Activated CD4-positive, alpha-beta memory T cell treated with anti-CD3 and anti-CD28 coated beads for 36 hours (primary cell): ENCODE measurements around the gene GUCY1A1. TPM values are rescaled to one million over a fixed set of nuclear protein-coding genes. Genes with fewer than 3 reads are reported as not detected.

Experiments used
- CTCF ChIA-PET: fragments of 350-600 bp; sonication (Branson Sonifier 250); formaldehyde crosslinking; loops from one replicate; lab custom pipeline; 2021; ENCODE audit warnings: antibody characterized with exemption, inconsistent platforms; lab: Charles Lee
- POLR2A ChIA-PET: fragments of 350-600 bp; sonication (Branson Sonifier 250); formaldehyde crosslinking; loops from one replicate; lab custom pipeline; 2021; ENCODE audit warnings: antibody characterized with exemption; lab: Charles Lee
- DNase-seq: peaks from one replicate; pipeline ENCODE4 v3.0.0-alpha.2; 2020
- H3K27ac Mint-ChIP-seq: one replicate; pipeline ENCODE4 v1.8.0; 2021; ENCODE audit warnings: mixed read lengths
- H3K27me3 Mint-ChIP-seq: one replicate; pipeline ENCODE4 v1.8.0; 2021; ENCODE audit warnings: mixed read lengths
- H3K36me3 Mint-ChIP-seq: one replicate; pipeline ENCODE4 v1.8.0; 2021; ENCODE audit warnings: mixed read lengths
- H3K4me1 Mint-ChIP-seq: one replicate; pipeline ENCODE4 v1.8.0; 2021; ENCODE audit warnings: low read depth, mixed read lengths
- H3K4me3 Mint-ChIP-seq: one replicate; pipeline ENCODE4 v1.8.0; 2021; ENCODE audit warnings: mild to moderate bottlenecking, mixed read lengths
- H3K9me3 Mint-ChIP-seq: one replicate; pipeline ENCODE4 v1.8.0; 2021; ENCODE audit warnings: mixed read lengths
- intact Hi-C: fragments of 100-400 bp; cut with micrococcal nuclease; formaldehyde crosslinking; loops from one replicate; pipeline ENCODE4 v1.15.1; 2023
- total RNA-seq, 2 experiments: library from RNA; stranded (reverse); gene quantifications; one replicate each; pipeline ENCODE4 v1.2.3, GENCODE V29; 2021

Gene GUCY1A1
- total RNA-seq, 2 experiments from 2014 or later = not detected

- Mint-ChIP-seq H3K36me3 (no peaks in the 10 kb centered on the region), H3K4me3 (no peak overlapping the region), H3K4me1 (no peaks in the 10 kb centered on the region), H3K27me3 (no peaks in the 10 kb centered on the region), H3K9me3 (no peaks in the 10 kb centered on the region), H3K27ac (no peak overlapping the region)
- intact Hi-C loops = no loop called here
- CTCF ChIA-PET = no interaction called here
- POLR2A ChIA-PET = no interaction called here
- no peak for DNase-seq
These were observed 37.0 kb downstream of the GUCY1A1 start for GRCh38 chr4:155703486-155704247.

GRCh38 chr4:155704841-155705404, 38.3 kb downstream of the GUCY1A1 start:
- no peaks in the 10 kb centered on the region for H3K9me3 Mint-ChIP-seq
- H3K4me1 Mint-ChIP-seq = no peaks in the 10 kb centered on the region
- ChIA-PET POLR2A (no interaction called here), CTCF (no interaction called here)
- intact Hi-C loops = no loop called here
- H3K36me3 Mint-ChIP-seq = no peaks in the 10 kb centered on the region
- DNase-seq = no peak
- no peaks in the 10 kb centered on the region for H3K27me3 Mint-ChIP-seq
- H3K27ac Mint-ChIP-seq = no peak overlapping the region
- H3K4me3 Mint-ChIP-seq = no peak overlapping the region

GRCh38 chr4:155705664-155706063, 39.0 kb downstream of the GUCY1A1 start:
- Mint-ChIP-seq H3K4me1 (no peaks in the 10 kb centered on the region), H3K27me3 (no peaks in the 10 kb centered on the region), H3K36me3 (no peaks in the 10 kb centered on the region), H3K9me3 (no peaks in the 10 kb centered on the region), H3K4me3 (no peak overlapping the region), H3K27ac (no peak overlapping the region)
- CTCF ChIA-PET = no interaction called here
- DNase-seq = no peak
- intact Hi-C loops = no loop called here
- POLR2A ChIA-PET = no interaction called here

- Mint-ChIP-seq H3K36me3 (no peaks in the 10 kb centered on the region), H3K9me3 (no peaks in the 10 kb centered on the region), H3K4me1 (no peaks in the 10 kb centered on the region), H3K27ac (no peak overlapping the region), H3K4me3 (no peak overlapping the region), H3K27me3 (no peaks in the 10 kb centered on the region)
- ChIA-PET CTCF (no interaction called here), POLR2A (no interaction called here)
- no peak for DNase-seq
- intact Hi-C loops = no loop called here
These were observed 39.5 kb downstream of the GUCY1A1 start for GRCh38 chr4:155706147-155706546.

- Mint-ChIP-seq H3K27ac (no peak overlapping the region), H3K9me3 (no peaks in the 10 kb centered on the region), H3K36me3 (no peaks in the 10 kb centered on the region), H3K4me3 (no peak overlapping the region), H3K4me1 (no peaks in the 10 kb centered on the region), H3K27me3 (no peaks in the 10 kb centered on the region)
- intact Hi-C loops = no loop called here
- ChIA-PET CTCF (no interaction called here), POLR2A (no interaction called here)
- DNase-seq = no peak
These were observed 40.6 kb downstream of the GUCY1A1 start for GRCh38 chr4:155707251-155707650.

- no peak overlapping the region for H3K4me3 Mint-ChIP-seq
- intact Hi-C loops = no loop called here
- H3K27me3 Mint-ChIP-seq = peaks cover 1% of the 10 kb centered on the region
- no peak for DNase-seq
- POLR2A ChIA-PET = no interaction called here
- no peaks in the 10 kb centered on the region for H3K4me1 Mint-ChIP-seq
- no peak overlapping the region for H3K27ac Mint-ChIP-seq
- no peaks in the 10 kb centered on the region for H3K36me3 Mint-ChIP-seq
- no peaks in the 10 kb centered on the region for H3K9me3 Mint-ChIP-seq
- CTCF ChIA-PET = no interaction called here
These were observed 42.1 kb downstream of the GUCY1A1 start for GRCh38 chr4:155708782-155709181.

- no peak overlapping the region for H3K4me3 Mint-ChIP-seq
- POLR2A ChIA-PET = no interaction called here
- CTCF ChIA-PET = no interaction called here
- H3K27ac Mint-ChIP-seq = no peak overlapping the region
- no peaks in the 10 kb centered on the region for H3K4me1 Mint-ChIP-seq
- DNase-seq = no peak
- intact Hi-C loops = no loop called here
- peaks cover 1% of the 10 kb centered on the region for H3K27me3 Mint-ChIP-seq
- H3K9me3 Mint-ChIP-seq = no peaks in the 10 kb centered on the region
- no peaks in the 10 kb centered on the region for H3K36me3 Mint-ChIP-seq
These were observed 43.3 kb downstream of the GUCY1A1 start for GRCh38 chr4:155709918-155710317.

GRCh38 chr4:155711556-155711955, 44.9 kb downstream of the GUCY1A1 start:
- H3K9me3 Mint-ChIP-seq = no peaks in the 10 kb centered on the region
- H3K36me3 Mint-ChIP-seq = no peaks in the 10 kb centered on the region
- no peak overlapping the region for H3K27ac Mint-ChIP-seq
- CTCF ChIA-PET = no interaction called here
- H3K4me1 Mint-ChIP-seq = no peaks in the 10 kb centered on the region
- peaks cover 1% of the 10 kb centered on the region for H3K27me3 Mint-ChIP-seq
- DNase-seq = no peak
- POLR2A ChIA-PET = no interaction called here
- no peak overlapping the region for H3K4me3 Mint-ChIP-seq
- intact Hi-C loops = no loop called here

- CTCF ChIA-PET = no interaction called here
- no peak overlapping the region for H3K4me3 Mint-ChIP-seq
- no peaks in the 10 kb centered on the region for H3K4me1 Mint-ChIP-seq
- no peaks in the 10 kb centered on the region for H3K36me3 Mint-ChIP-seq
- intact Hi-C loops = no loop called here
- no peak for DNase-seq
- peaks cover 1% of the 10 kb centered on the region for H3K27me3 Mint-ChIP-seq
- H3K27ac Mint-ChIP-seq = no peak overlapping the region
- H3K9me3 Mint-ChIP-seq = no peaks in the 10 kb centered on the region
- POLR2A ChIA-PET = no interaction called here
These were observed 46.2 kb downstream of the GUCY1A1 start for GRCh38 chr4:155712846-155713245.

GRCh38 chr4:155713911-155714310, 47.3 kb downstream of the GUCY1A1 start:
- Mint-ChIP-seq H3K9me3 (no peaks in the 10 kb centered on the region), H3K4me3 (no peak overlapping the region), H3K27me3 (peaks cover 1% of the 10 kb centered on the region), H3K27ac (no peak overlapping the region), H3K36me3 (no peaks in the 10 kb centered on the region), H3K4me1 (no peaks in the 10 kb centered on the region)
- ChIA-PET POLR2A (no interaction called here), CTCF (interaction anchor here (0.9 kb wide), 1 partner anchor 9 kb away, joined by 5 read pairs; no protein-coding TSS in a partner anchor)
- intact Hi-C loops = no loop called here
- no peak for DNase-seq

GRCh38 chr4:155722336-155722735, 55.7 kb downstream of the GUCY1A1 start:
- Mint-ChIP-seq H3K27ac (no peak overlapping the region), H3K27me3 (peaks cover 4% of the 10 kb centered on the region), H3K36me3 (no peaks in the 10 kb centered on the region), H3K4me1 (no peaks in the 10 kb centered on the region), H3K9me3 (no peaks in the 10 kb centered on the region), H3K4me3 (no peak overlapping the region)
- DNase-seq = no peak
- intact Hi-C loops = no loop called here
- POLR2A ChIA-PET = no interaction called here
- CTCF ChIA-PET = no interaction called here

- ChIA-PET POLR2A (no interaction called here), CTCF (interaction anchor here (1.0 kb wide), 1 partner anchor 8 kb away, joined by 5 read pairs; no protein-coding TSS in a partner anchor)
- DNase-seq = no peak
- no peaks in the 10 kb centered on the region for H3K4me1 Mint-ChIP-seq
- no peak overlapping the region for H3K27ac Mint-ChIP-seq
- intact Hi-C loops = no loop called here
- no peaks in the 10 kb centered on the region for H3K36me3 Mint-ChIP-seq
- no peak overlapping the region for H3K4me3 Mint-ChIP-seq
- no peaks in the 10 kb centered on the region for H3K9me3 Mint-ChIP-seq
- peaks cover 6% of the 10 kb centered on the region for H3K27me3 Mint-ChIP-seq
These were observed 56.3 kb downstream of the GUCY1A1 start for GRCh38 chr4:155722816-155723499.
